Peyer's patch (tissue), 4 donors: ENCODE data around the gene ENAH.

ENCODE experiments used
- POLR2A ChIP-seq, 2 donors: fragments of 450-650 bp; IDR thresholded peaks; one replicate each; pipeline ENCODE4 v1.5.1; 2017; ENCODE audit warnings: antibody characterized with exemption in 2 of 2, mild to moderate bottlenecking in 2 of 2, moderate library complexity in 2 of 2
- TF ChIP-seq, protein P1 (sequence below), 6 experiments: fragments of 450-650 bp in 4 of 6; fragments of 200-600 bp in 2 of 6; sonication (generic) in 1 of 6; IDR thresholded peaks; one replicate each; pipeline ENCODE4 v1.5.1; 2017 to 2019; ENCODE audit warnings: antibody characterized with exemption in 6 of 6, mild to moderate bottlenecking in 3 of 6, moderate library complexity in 1 of 6

- no peak for TF ChIP-seq POLR2A (IDR thresholded peaks at IDR 0.05)
- TF ChIP-seq, protein P1, sequence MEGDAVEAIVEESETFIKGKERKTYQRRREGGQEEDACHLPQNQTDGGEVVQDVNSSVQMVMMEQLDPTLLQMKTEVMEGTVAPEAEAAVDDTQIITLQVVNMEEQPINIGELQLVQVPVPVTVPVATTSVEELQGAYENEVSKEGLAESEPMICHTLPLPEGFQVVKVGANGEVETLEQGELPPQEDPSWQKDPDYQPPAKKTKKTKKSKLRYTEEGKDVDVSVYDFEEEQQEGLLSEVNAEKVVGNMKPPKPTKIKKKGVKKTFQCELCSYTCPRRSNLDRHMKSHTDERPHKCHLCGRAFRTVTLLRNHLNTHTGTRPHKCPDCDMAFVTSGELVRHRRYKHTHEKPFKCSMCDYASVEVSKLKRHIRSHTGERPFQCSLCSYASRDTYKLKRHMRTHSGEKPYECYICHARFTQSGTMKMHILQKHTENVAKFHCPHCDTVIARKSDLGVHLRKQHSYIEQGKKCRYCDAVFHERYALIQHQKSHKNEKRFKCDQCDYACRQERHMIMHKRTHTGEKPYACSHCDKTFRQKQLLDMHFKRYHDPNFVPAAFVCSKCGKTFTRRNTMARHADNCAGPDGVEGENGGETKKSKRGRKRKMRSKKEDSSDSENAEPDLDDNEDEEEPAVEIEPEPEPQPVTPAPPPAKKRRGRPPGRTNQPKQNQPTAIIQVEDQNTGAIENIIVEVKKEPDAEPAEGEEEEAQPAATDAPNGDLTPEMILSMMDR (IDR thresholded peaks at IDR 0.05), result no peak
These were observed 144.2 kb downstream of the ENAH start for GRCh38 chr1:225508538-225509375.
